HepG2 (cell line): ENCODE data around the gene AMZ1. TPM values are rescaled to one million over a fixed set of nuclear protein-coding genes. Genes with fewer than 3 reads are reported as not detected.

ENCODE experiments used
- CEBPB ChIP-seq: IDR thresholded peaks from 2 replicates; pipeline ENCODE4 v1.6.1; 2011; ENCODE audit warnings: low read depth, low read length, improper control_type of control experiment, borderline replicate concordance
- MIER3 ChIP-seq: IDR thresholded peaks from 2 replicates; pipeline ENCODE4 v1.6.1; 2016; ENCODE audit warnings: missing compliant biosample characterization, borderline replicate concordance
- NFRKB ChIP-seq: fragments of 450-650 bp; IDR thresholded peaks from 2 replicates; pipeline ENCODE4 v1.6.1; 2017
- RELA ChIP-seq: sonication (generic); formaldehyde crosslinking; IDR thresholded peaks from 2 replicates; pipeline ENCODE4 v1.4.0; 2020; ENCODE audit warnings: missing genetic modification reagents
- SALL2 ChIP-seq: sonication (generic); formaldehyde crosslinking; IDR thresholded peaks from 2 replicates; pipeline ENCODE4 v1.8.1; 2023; ENCODE audit warnings: mild to moderate bottlenecking, missing genetic modification reagents, inconsistent platforms
- TBL1XR1 ChIP-seq: fragments of 150-350 bp; IDR thresholded peaks from 2 replicates; pipeline ENCODE4 v1.6.1; 2014; ENCODE audit warnings: borderline replicate concordance, low read length; ENCODE audit not compliant: partially characterized antibody
- TCF7L2 ChIP-seq: IDR thresholded peaks from 2 replicates; pipeline ENCODE4 v1.6.1; 2011; ENCODE audit warnings: mild to moderate bottlenecking, low read depth, low read length, moderate library complexity
- YEATS4 ChIP-seq: sonication (generic); formaldehyde crosslinking; IDR thresholded peaks from 2 replicates; pipeline ENCODE4 v1.4.0; 2020; ENCODE audit warnings: missing genetic modification reagents, borderline replicate concordance
- ZMYM4 ChIP-seq: sonication (generic); formaldehyde crosslinking; IDR thresholded peaks from 2 replicates; pipeline ENCODE4 v1.8.1; 2023; ENCODE audit warnings: mild to moderate bottlenecking, missing genetic modification reagents
- ZNF124 ChIP-seq: sonication (generic); formaldehyde crosslinking; IDR thresholded peaks from 2 replicates; pipeline ENCODE4 v1.4.0; 2020; ENCODE audit warnings: missing genetic modification reagents
- ZNF552 ChIP-seq: sonication (generic); formaldehyde crosslinking; IDR thresholded peaks from 2 replicates; pipeline ENCODE4 v1.9.0; 2022; ENCODE audit warnings: missing genetic modification reagents, mild to moderate bottlenecking, borderline replicate concordance
- ZNF605 ChIP-seq: sonication (generic); formaldehyde crosslinking; IDR thresholded peaks from 2 replicates; pipeline ENCODE4 v1.8.0; 2022; ENCODE audit warnings: mild to moderate bottlenecking, missing genetic modification reagents
- ZNF724P ChIP-seq: sonication (generic); formaldehyde crosslinking; IDR thresholded peaks from 2 replicates; pipeline ENCODE4 v1.8.0; 2022; ENCODE audit warnings: missing genetic modification reagents, borderline replicate concordance
- polyA plus RNA-seq, 8 experiments: library from polyadenylated mRNA; depleted of rRNA in 3 of 8; stranded (reverse) in 7 of 8; unstranded in 1 of 8; fragments of >200 nt; fragmentation: Illumina TruSeq in 4 of 8; extraction: Trizol in 4 of 8; gene quantifications; 2 replicates each; pipeline versions ENCODE4 v1.2.1 to v1.2.3, GENCODE V29; 2011 to 2016; ENCODE audit warnings: low read depth in 4 of 8, missing spikeins in 1 of 8, mixed read lengths in 1 of 8; ENCODE audit not compliant: insufficient read depth in 1 of 8
- total RNA-seq, 5 experiments: library from RNA; depleted of rRNA; stranded (reverse); fragments of >200 nt; fragmentation: Illumina TruSeq; extraction: Trizol; gene quantifications; 2 replicates each; pipeline ENCODE4 v1.2.3, GENCODE V29; 2016; ENCODE audit warnings: low read depth in 1 of 5
- TF ChIP-seq, protein P1 (sequence below): sonication (generic); formaldehyde crosslinking; IDR thresholded peaks from 2 replicates; pipeline ENCODE4 v1.4.0; 2020; ENCODE audit warnings: missing genetic modification reagents, borderline replicate concordance
- TF ChIP-seq, protein P2 (sequence below): sonication (generic); formaldehyde crosslinking; conservative IDR thresholded peaks from 2 replicates; pipeline ENCODE4 v1.8.0; 2022; ENCODE audit warnings: low read depth, missing genetic modification reagents
- TF ChIP-seq, protein P3 (sequence below): sonication (generic); formaldehyde crosslinking; conservative IDR thresholded peaks from 2 replicates; pipeline ENCODE4 v1.8.0; 2022; ENCODE audit warnings: missing genetic modification reagents
- TF ChIP-seq, protein P4 (sequence below): sonication (generic); formaldehyde crosslinking; IDR thresholded peaks from 2 replicates; pipeline ENCODE4 v1.8.0; 2023; ENCODE audit warnings: mild to moderate bottlenecking, missing genetic modification reagents

The AMZ1 gene
- total and polyA plus RNA-seq, 2 of the 13 experiments (the other 11 are each of a cell fraction or from before 2014, with no cell fraction given): 0.03 TPM; not detected in 1

DNA sequence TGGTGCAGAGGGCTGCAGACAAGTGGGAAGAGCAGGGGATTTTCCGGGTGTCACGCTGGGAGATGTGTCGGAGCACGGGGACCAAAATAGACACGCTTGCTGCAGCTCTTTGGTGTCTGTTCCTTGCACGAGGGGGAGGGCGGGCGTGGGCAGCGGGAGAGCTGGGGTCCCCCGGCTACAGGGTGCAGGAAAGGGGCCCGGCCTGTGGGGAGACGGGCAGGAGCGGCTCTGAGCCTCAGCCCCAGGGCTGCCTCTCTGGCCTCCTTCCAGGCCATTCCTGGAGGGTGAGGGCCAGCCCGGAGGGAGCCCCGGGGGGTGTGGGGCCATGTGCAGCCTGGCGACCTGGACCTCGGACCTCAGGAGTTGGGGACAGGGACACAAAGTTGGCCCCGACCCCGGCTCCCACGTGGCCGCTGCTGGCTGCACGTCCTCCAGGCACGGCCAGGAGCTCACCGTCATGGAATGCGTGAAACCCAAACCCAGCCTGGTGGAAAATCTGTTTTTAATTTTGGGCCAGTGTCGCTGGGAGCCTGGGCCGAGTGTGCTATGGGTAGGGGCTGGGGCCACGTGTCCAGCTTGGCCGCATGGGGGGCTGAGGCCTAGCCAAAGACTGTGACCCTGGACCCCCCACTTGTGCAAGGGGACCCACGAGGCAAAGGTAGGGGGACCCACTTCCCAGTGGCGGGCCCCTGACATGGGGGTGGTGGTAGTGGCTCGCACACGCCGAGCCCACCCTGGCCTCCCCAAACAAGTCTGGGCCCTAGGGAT, 49.6 kb upstream of the AMZ1 start (continued):
- TF ChIP-seq, protein P1, sequence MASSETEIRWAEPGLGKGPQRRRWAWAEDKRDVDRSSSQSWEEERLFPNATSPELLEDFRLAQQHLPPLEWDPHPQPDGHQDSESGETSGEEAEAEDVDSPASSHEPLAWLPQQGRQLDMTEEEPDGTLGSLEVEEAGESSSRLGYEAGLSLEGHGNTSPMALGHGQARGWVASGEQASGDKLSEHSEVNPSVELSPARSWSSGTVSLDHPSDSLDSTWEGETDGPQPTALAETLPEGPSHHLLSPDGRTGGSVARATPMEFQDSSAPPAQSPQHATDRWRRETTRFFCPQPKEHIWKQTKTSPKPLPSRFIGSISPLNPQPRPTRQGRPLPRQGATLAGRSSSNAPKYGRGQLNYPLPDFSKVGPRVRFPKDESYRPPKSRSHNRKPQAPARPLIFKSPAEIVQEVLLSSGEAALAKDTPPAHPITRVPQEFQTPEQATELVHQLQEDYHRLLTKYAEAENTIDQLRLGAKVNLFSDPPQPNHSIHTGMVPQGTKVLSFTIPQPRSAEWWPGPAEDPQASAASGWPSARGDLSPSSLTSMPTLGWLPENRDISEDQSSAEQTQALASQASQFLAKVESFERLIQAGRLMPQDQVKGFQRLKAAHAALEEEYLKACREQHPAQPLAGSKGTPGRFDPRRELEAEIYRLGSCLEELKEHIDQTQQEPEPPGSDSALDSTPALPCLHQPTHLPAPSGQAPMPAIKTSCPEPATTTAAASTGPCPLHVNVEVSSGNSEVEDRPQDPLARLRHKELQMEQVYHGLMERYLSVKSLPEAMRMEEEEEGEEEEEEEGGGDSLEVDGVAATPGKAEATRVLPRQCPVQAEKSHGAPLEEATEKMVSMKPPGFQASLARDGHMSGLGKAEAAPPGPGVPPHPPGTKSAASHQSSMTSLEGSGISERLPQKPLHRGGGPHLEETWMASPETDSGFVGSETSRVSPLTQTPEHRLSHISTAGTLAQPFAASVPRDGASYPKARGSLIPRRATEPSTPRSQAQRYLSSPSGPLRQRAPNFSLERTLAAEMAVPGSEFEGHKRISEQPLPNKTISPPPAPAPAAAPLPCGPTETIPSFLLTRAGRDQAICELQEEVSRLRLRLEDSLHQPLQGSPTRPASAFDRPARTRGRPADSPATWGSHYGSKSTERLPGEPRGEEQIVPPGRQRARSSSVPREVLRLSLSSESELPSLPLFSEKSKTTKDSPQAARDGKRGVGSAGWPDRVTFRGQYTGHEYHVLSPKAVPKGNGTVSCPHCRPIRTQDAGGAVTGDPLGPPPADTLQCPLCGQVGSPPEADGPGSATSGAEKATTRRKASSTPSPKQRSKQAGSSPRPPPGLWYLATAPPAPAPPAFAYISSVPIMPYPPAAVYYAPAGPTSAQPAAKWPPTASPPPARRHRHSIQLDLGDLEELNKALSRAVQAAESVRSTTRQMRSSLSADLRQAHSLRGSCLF (CRISPR knock-in tag): peak; percentile 72; the same call in 1 of the 2 replicates
- no peak for TF ChIP-seq CEBPB
- TF ChIP-seq TCF7L2: no peak
- TF ChIP-seq NFRKB: no peak
- TF ChIP-seq, protein P2, sequence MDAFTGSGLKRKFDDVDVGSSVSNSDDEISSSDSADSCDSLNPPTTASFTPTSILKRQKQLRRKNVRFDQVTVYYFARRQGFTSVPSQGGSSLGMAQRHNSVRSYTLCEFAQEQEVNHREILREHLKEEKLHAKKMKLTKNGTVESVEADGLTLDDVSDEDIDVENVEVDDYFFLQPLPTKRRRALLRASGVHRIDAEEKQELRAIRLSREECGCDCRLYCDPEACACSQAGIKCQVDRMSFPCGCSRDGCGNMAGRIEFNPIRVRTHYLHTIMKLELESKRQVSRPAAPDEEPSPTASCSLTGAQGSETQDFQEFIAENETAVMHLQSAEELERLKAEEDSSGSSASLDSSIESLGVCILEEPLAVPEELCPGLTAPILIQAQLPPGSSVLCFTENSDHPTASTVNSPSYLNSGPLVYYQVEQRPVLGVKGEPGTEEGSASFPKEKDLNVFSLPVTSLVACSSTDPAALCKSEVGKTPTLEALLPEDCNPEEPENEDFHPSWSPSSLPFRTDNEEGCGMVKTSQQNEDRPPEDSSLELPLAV (CRISPR knock-in tag): no peak
- TF ChIP-seq YEATS4 (CRISPR knock-in tag): peak; percentile 98
- no peak for TF ChIP-seq ZNF552 (CRISPR knock-in tag)
- TF ChIP-seq MIER3 (CRISPR knock-in tag): no peak
- TF ChIP-seq TBL1XR1: no peak
- TF ChIP-seq, protein P3, sequence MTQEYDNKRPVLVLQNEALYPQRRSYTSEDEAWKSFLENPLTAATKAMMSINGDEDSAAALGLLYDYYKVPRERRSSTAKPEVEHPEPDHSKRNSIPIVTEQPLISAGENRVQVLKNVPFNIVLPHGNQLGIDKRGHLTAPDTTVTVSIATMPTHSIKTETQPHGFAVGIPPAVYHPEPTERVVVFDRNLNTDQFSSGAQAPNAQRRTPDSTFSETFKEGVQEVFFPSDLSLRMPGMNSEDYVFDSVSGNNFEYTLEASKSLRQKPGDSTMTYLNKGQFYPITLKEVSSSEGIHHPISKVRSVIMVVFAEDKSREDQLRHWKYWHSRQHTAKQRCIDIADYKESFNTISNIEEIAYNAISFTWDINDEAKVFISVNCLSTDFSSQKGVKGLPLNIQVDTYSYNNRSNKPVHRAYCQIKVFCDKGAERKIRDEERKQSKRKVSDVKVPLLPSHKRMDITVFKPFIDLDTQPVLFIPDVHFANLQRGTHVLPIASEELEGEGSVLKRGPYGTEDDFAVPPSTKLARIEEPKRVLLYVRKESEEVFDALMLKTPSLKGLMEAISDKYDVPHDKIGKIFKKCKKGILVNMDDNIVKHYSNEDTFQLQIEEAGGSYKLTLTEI (CRISPR knock-in tag): no peak
- TF ChIP-seq ZNF724P (CRISPR knock-in tag): peak; percentile 84; the same call in 1 of the 2 replicates
- peak; percentile 73; the same call in 1 of the 2 replicates for TF ChIP-seq ZMYM4 (CRISPR knock-in tag)
- no peak for TF ChIP-seq RELA (CRISPR knock-in tag)
- no peak for TF ChIP-seq ZNF124 (CRISPR knock-in tag)
- no peak for TF ChIP-seq ZNF605 (CRISPR knock-in tag)
- 0 out of 2 replicates have a peak, but pooled peaks have one; percentile 26 for TF ChIP-seq SALL2 (CRISPR knock-in tag)
- TF ChIP-seq, protein P4, sequence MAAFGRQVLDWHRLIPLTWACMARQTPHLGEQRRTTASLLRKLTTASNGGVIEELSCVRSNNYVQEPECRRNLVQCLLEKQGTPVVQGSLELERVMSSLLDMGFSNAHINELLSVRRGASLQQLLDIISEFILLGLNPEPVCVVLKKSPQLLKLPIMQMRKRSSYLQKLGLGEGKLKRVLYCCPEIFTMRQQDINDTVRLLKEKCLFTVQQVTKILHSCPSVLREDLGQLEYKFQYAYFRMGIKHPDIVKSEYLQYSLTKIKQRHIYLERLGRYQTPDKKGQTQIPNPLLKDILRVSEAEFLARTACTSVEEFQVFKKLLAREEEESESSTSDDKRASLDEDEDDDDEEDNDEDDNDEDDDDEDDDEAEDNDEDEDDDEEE (CRISPR knock-in tag): peak; percentile 77; the same call in 1 of the 2 replicates
